ENCODE results near the gene ADCY5.
"Not testable (repeated sequence)": the region's sequence is repeated elsewhere in the genome, so short reads cannot be mapped to it uniquely, and the experiment has no call there.

The ADCY5 gene

GRCh38 chr3:123448536-123449101, at the start of gene ADCY5:
Gene ADCY5 (minus strand): TSS chr3:123449090. CDS start chr3:123448545, 545 bp downstream.
- no peak for DNase-seq

GRCh38 chr3:123493912-123494311, 45.0 kb upstream of the ADCY5 start:
- DNase-seq, result no peak

GRCh38 chr3:123491966-123492587, 43.2 kb upstream of the ADCY5 start:
- DNase-seq, result no peak

DNA sequence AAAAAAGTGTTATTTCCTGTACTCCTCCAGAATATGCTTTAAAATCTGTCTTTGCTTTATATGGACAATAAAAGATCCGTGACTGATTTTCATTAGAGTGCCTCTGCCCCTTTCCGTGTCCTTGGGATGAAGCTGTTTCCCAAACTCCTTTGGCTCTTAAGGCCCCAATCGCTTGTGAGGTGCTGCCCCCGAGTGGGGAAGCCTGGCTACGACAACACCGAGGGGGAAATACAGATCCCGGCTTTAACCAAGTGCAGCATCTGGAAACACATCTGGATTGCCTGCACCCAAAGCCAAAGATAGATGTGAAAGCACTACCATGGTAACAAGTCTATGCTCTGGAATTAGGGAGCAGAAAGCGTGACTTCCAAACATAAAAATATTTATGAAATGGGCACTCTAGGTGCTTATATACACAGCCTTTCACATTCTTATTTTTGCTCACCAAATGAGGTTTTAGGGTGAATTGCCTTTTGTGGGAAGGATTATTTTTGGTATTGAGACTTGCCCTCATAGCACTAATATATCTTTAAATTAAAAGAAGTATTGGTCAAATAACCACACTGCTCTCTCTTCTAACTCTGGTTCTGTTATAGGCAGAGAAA, 40.6 kb upstream of the ADCY5 start:
- no peak for DNase-seq

GRCh38 chr3:123488645-123489347, 39.9 kb upstream of the ADCY5 start:
- no peak for DNase-seq

DNA sequence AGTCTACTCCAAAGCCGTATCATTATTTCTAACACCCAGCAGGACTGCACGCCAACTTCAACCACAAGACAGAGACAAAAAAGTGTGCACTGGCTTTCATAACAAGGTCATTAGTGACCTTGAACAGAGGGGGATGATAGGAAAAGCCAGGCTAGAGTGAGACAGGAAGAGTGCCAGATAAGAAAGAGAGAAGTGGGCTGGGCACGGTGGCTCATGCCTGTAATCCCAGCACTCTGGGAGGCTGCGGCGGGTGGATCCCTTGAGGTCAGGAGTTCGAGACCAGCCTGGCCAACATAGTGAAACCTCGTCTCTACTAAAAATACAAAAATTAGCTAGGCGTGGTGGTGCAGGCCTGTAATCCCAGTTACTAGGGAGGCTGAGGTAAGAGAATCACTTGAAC, 38.2 kb upstream of the ADCY5 start:
- not testable (repeated sequence) for DNase-seq

- DNase-seq, result no peak
Observed at GRCh38 chr3:123486460-123486859, 37.6 kb upstream of the ADCY5 start.

DNA sequence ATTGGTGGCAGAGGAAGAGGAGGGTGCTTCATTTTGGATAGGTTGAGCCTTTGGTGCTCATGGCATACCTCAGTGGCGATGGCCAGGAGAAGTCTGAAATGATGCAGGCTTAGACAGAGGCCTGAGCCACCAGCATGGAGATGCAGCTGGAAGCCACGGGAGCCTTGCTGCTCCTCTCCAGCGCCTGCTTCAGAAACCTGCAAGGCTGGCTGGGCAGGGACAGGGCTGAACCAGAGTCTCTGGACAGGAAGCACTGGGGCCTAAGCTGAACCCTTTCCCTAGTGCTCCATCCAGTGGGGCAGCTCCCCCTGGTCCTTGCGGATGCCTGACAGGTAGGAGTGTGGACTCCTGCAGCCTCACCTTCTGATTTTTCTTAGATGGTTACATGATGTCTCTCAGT, 36.7 kb upstream of the ADCY5 start:
- DNase-seq, result no peak

DNA sequence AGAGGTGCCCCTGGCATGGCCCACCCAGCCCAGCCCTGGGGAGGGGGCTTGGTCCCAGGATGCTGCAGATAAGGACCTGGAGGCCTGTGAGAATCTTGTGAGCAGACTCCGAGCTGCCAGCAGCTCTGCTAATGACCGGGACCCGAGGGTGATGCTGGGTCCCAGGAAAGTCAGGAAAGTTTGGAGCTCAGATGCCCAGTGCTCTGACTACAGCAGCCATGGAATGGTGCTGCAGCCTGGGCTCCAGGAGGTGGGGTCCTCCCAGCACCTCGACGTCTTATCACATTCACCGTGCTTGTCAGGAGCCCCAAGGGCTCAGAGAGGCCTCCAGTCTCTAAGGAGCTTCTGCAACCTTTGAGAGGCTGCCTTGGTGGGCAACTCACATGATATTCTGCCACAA, 34.3 kb upstream of the ADCY5 start:
- DNase-seq, result no peak

DNA sequence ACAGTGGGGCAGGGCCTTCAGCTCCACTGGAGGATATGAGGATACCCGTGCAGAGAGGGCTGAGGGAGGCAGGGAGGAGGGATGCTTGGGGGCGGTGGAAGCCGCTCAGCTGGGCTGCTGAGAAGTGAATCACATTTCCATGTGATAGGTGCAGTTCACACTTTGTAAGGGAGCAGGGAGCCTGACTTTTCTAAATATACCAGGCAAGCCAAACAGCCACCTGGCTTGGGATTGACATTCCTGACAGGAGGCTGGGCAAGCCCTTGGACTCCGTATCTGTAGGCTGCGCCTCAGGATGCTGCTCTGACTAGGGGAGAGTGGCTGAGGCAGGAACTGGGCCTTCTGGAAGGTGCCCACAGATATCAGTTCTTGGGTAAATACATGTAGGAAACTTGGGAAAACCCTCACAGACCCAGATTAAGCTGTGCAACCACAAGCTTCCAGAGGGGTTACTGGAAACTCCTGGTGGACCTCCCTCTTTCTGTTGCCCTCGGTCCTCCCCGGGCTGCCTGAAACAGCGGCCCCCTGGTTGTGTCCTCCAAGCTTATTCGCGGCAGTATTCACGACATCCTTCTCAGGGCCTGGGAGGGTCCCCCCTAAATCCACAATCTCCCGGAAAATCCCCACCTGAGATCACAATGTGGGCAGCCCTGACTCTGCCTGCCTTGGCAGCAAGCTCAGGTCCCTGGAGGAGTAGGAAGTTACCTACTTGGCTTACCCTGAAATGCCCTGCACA, 33.0 kb upstream of the ADCY5 start:
- no peak for DNase-seq

DNA sequence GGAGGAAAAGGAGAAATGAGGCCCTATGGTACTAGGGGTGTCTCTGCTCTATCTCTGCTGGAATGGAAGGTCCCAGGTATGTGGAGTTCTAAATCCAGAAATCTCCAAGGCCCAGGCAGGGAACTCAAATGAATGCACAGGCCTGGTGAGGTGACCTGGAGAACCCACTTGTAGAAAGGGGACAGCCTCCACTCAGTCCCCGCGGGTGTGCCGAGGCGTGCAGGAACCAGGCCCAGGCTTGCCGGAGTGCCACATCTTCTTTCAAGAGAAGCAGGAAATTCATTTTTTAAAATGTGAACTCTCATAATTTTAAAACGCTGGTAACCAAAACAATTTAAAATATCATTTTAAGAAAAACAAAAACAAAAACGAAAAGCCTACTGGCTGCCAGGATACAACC, 32.2 kb upstream of the ADCY5 start:
- no peak for DNase-seq

DNA sequence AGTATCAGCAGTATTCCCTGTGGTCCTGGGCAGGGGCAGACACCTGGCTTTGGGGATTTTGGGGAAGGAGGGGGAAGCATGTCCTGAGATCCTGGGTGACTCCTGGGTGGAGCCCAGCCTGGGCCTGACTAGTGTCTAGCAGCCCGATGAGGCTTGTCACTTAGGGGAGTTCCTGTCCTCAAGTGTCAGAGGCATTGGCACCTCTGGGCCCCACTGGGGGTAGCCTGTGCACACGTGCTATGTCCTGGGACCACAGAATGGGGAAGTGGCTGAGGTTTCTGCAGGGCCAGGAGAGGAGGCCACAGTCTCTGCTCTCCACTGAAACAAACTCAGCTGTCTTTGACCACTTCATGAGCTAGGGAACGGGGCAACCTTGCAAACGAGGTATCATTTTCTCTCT, 31.5 kb upstream of the ADCY5 start:
- no peak for DNase-seq

- DNase-seq, result no peak
Observed at GRCh38 chr3:123479891-123480290, 31.0 kb upstream of the ADCY5 start.

- no peak for DNase-seq
Observed at GRCh38 chr3:123478314-123478713, 29.4 kb upstream of the ADCY5 start.

GRCh38 chr3:123476967-123477750, 28.3 kb upstream of the ADCY5 start:
- DNase-seq, result no peak

- DNase-seq, result no peak
Observed at GRCh38 chr3:123475786-123476185, 26.9 kb upstream of the ADCY5 start.

DNA sequence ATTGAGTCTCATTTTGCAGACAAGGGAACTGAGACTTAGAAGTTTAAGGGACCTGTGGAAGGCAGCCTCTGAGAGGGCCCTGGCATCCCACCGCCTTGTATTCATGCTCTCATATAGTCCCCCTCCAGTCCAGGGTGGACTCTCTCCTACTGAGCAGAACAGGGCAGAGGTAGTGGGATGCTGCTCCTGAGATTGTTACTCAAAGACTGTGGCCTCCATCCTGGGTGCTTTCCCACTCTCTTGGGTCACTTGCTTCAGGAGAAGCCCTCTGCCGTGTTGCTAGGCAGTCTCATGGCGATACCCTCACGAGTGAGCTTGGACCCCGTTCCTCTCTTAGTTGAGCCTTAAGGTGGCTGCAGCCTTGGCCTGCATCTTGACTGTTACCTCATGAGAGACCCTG, 22.2 kb upstream of the ADCY5 start:
- DNase-seq, result no peak

- no peak for DNase-seq
Observed at GRCh38 chr3:123469323-123469995, 20.6 kb upstream of the ADCY5 start.

- no peak for DNase-seq
Observed at GRCh38 chr3:123467046-123467445, 18.2 kb upstream of the ADCY5 start.

DNA sequence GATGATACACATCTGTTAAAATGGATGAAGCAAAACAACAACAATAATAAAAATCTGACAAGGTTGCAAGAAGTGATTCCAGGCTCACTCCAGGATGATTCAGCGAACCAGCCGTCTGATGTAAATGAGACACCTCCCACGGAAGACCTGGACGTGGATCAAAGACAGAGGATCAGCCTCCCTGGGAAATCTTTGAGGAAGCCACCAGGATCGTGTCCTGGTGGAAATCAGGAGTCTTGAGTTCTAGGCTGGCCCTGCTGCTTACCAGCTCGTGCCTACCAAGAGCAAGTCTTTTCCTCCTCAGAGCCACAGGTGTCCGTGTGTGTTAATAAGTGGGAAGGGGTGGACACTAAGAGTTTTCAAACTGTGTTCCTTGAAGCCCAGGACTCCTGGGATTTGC, 15.3 kb upstream of the ADCY5 start:
- no peak for DNase-seq

DNA sequence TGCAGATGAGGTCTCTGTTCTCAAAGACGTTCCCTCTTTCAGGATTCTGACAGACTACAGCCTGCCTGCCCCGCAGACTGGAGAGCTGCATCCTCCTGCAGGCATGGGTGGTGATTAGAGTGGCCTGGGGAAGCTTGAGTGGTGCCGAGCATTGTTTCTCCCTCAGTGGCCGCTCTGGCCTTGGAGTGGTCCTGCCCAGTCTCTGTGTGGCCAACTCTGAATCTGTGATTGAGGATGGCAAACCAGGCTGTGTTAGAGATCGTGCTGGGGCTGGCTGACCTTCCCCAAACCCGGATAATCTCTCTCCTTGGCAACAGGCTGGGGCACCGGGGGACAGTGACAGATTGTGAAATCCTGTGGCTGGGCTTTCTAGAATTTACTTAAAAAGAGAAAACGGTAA, 11.0 kb upstream of the ADCY5 start:
- DNase-seq, result no peak

- no peak for DNase-seq
Observed at GRCh38 chr3:123458255-123458654, 9.4 kb upstream of the ADCY5 start.
